Tibial artery (tissue), 4 donors: Measurements from ENCODE around the gene TAGLN2.

Experiments
- DNase-seq, 2 donors: peaks; one replicate each; pipeline ENCODE4 v3.0.0-alpha.2; 2019
- H3K27ac ChIP-seq, 2 donors: fragments of 200-600 bp; sonication (generic) in 1 of 2; 1 replicate in 1 of 2; 2 replicates in 1 of 2; pipeline ENCODE4 v1.5.1; 2018 to 2019; ENCODE audit warnings: mild to moderate bottlenecking in 1 of 2
- H3K27me3 ChIP-seq, 2 donors: fragments of 200-600 bp; sonication (generic) in 1 of 2; one replicate each; pipeline versions ENCODE4 v1.5.1 to v1.6.0; 2016 to 2019
- H3K36me3 ChIP-seq, 3 donors: fragments of 200-600 bp; sonication (generic) in 2 of 3; one replicate each; pipeline ENCODE4 v1.5.1; 2016 to 2019; ENCODE audit warnings: mild to moderate bottlenecking in 2 of 3
- H3K4me1 ChIP-seq, 4 donors: fragments of 200-600 bp; sonication (generic) in 2 of 4; 1 replicate in 3 of 4; 2 replicates in 1 of 4; pipeline ENCODE4 v1.5.1; 2016 to 2019
- H3K4me3 ChIP-seq, 2 donors: fragments of 200-600 bp; sonication (generic) in 1 of 2; 1 replicate in 1 of 2; 2 replicates in 1 of 2; pipeline ENCODE4 v1.5.1; 2018 to 2019; ENCODE audit warnings: mild to moderate bottlenecking in 2 of 2
- H3K9me3 ChIP-seq, 3 donors: fragments of 200-600 bp; sonication (generic) in 1 of 3; one replicate each; pipeline ENCODE4 v1.5.1; 2016 to 2019
- CTCF ChIP-seq, 2 experiments: fragments of 200-600 bp in 1 of 2; fragments of 450-650 bp in 1 of 2; IDR thresholded peaks; one replicate each; pipeline ENCODE4 v1.5.1; 2017 to 2019; ENCODE audit warnings: antibody characterized with exemption in 2 of 2, mild to moderate bottlenecking in 1 of 2, moderate library complexity in 1 of 2
- intact Hi-C: fragments of 100-400 bp; cut with DNase I; formaldehyde crosslinking; loops from one replicate; pipeline ENCODE4 v1.15.0; 2023; ENCODE audit warnings: low total_unique reads

Gene TAGLN2

GRCh38 chr1:159952932-159953331 lies 27.6 kb upstream of the TAGLN2 start:
- H3K27me3 ChIP-seq: peaks cover 0 to 27% of the 10 kb centered on the region in 2 donors
- no peak overlapping the region for H3K4me3 ChIP-seq
- TF ChIP-seq CTCF (IDR thresholded peaks at IDR 0.05): no peak
- no peaks in the 10 kb centered on the region for H3K9me3 ChIP-seq
- peak in 1 of 2 donors; percentile 17 for DNase-seq
- intact Hi-C loops: no loop called here
- peaks cover 0 to 3% (median 0%) of the 10 kb centered on the region in 4 donors for H3K4me1 ChIP-seq
- no peaks in the 10 kb centered on the region for H3K36me3 ChIP-seq
- H3K27ac ChIP-seq: no peak overlapping the region

GRCh38 chr1:159951551-159951950 lies 26.2 kb upstream of the TAGLN2 start:
- intact Hi-C loops: no loop called here
- Histone ChIP-seq H3K9me3 (no peaks in the 10 kb centered on the region), H3K27me3 (peaks cover 0 to 27% of the 10 kb centered on the region in 2 donors), H3K27ac (no peak overlapping the region), H3K4me1 (peaks cover 0 to 3% (median 0%) of the 10 kb centered on the region in 4 donors), H3K36me3 (no peaks in the 10 kb centered on the region), H3K4me3 (no peak overlapping the region)
- DNase-seq: peak; percentile 58 to 72
- TF ChIP-seq CTCF (IDR thresholded peaks at IDR 0.05): no peak

- TF ChIP-seq CTCF (IDR thresholded peaks at IDR 0.05): no peak
- H3K36me3 ChIP-seq: no peaks in the 10 kb centered on the region
- DNase-seq: no peak
- H3K27ac ChIP-seq: no peak overlapping the region
- H3K4me3 ChIP-seq: no peak overlapping the region
- H3K27me3 ChIP-seq: peaks cover 0 to 27% of the 10 kb centered on the region in 2 donors
- intact Hi-C loops: no loop called here
- H3K4me1 ChIP-seq: peaks cover 0 to 3% (median under 1%) of the 10 kb centered on the region in 4 donors
- no peaks in the 10 kb centered on the region for H3K9me3 ChIP-seq
These were observed 25.7 kb upstream of the TAGLN2 start for GRCh38 chr1:159951016-159951415.

- H3K4me1 ChIP-seq: peaks cover 0 to 14% (median 11%) of the 10 kb centered on the region in 4 donors
- intact Hi-C loops: no loop called here
- H3K9me3 ChIP-seq: no peaks in the 10 kb centered on the region
- no peaks in the 10 kb centered on the region for H3K36me3 ChIP-seq
- H3K27me3 ChIP-seq: peaks cover 0 to 30% of the 10 kb centered on the region in 2 donors
- TF ChIP-seq CTCF (IDR thresholded peaks at IDR 0.05): no peak
- DNase-seq: peak; percentile 6 to 25
- no peak overlapping the region for H3K27ac ChIP-seq
- H3K4me3 ChIP-seq: no peak overlapping the region
These were observed 24.7 kb upstream of the TAGLN2 start for GRCh38 chr1:159949981-159950381.

- Histone ChIP-seq H3K27me3 (peaks cover 0 to 37% of the 10 kb centered on the region in 2 donors), H3K9me3 (no peaks in the 10 kb centered on the region), H3K4me3 (no peak overlapping the region), H3K4me1 (peaks cover 0 to 19% (median 12%) of the 10 kb centered on the region in 4 donors), H3K36me3 (no peaks in the 10 kb centered on the region), H3K27ac (no peak overlapping the region)
- peak in 1 of 2 donors; percentile 21 for DNase-seq
- intact Hi-C loops: no loop called here
- TF ChIP-seq CTCF (IDR thresholded peaks at IDR 0.05): no peak
These were observed 23.8 kb upstream of the TAGLN2 start for GRCh38 chr1:159949123-159949522.

GRCh38 chr1:159947942-159948341 lies 22.6 kb upstream of the TAGLN2 start:
- Histone ChIP-seq H3K36me3 (no peaks in the 10 kb centered on the region), H3K27ac (no peak overlapping the region), H3K27me3 (peaks cover 0 to 37% of the 10 kb centered on the region in 2 donors), H3K9me3 (no peaks in the 10 kb centered on the region), H3K4me1 (peaks cover 0 to 19% (median 12%) of the 10 kb centered on the region in 4 donors), H3K4me3 (no peak overlapping the region)
- intact Hi-C loops: no loop called here
- peak in 1 of 2 donors; percentile 10 for DNase-seq
- no peak for TF ChIP-seq CTCF (IDR thresholded peaks at IDR 0.05)
